NCI-H460 (cell line): ENCODE results near the gene L1TD1. TPM values are rescaled to one million over a fixed set of nuclear protein-coding genes. Genes with fewer than 3 reads are reported as not detected.
"Not testable (repeated sequence)": the region's sequence is repeated elsewhere in the genome, so short reads cannot be mapped to it uniquely, and the experiment has no call there.

Source experiments
- DNase-seq: peaks from one replicate; pipeline ENCODE4 v3.0.0-alpha.2; 2016; ENCODE audit warnings: low read depth; ENCODE audit errors: extremely low read depth
- total RNA-seq: library from RNA; depleted of rRNA; stranded (reverse); fragments of >200 nt; shearing (Covaris generic); gene quantifications from 2 replicates; pipeline ENCODE4 v1.2.3, GENCODE V29; 2014; rRNA removed

Gene L1TD1
- total RNA-seq, 1 experiment from 2014 or later = not detected

GRCh38 chr1:62233926-62234450 is 39.3 kb downstream of the L1TD1 start:
- DNase-seq = no peak

GRCh38 chr1:62234688-62235087 is 40.0 kb downstream of the L1TD1 start:
- DNase-seq = no peak

- no peak for DNase-seq
These were observed 40.9 kb downstream of the L1TD1 start for GRCh38 chr1:62235576-62235975.

GRCh38 chr1:62237361-62237760 is 42.7 kb downstream of the L1TD1 start:
- DNase-seq = no peak

- no peak for DNase-seq
These were observed 43.3 kb downstream of the L1TD1 start for GRCh38 chr1:62237950-62238374.

GRCh38 chr1:62238507-62238906 is 43.9 kb downstream of the L1TD1 start:
- no peak for DNase-seq

GRCh38 chr1:62239652-62240403 is 45.2 kb downstream of the L1TD1 start:
- not testable (repeated sequence) for DNase-seq

- no peak for DNase-seq
These were observed 46.2 kb downstream of the L1TD1 start for GRCh38 chr1:62240651-62241370.

GRCh38 chr1:62241371-62242131 is 46.9 kb downstream of the L1TD1 start:
- DNase-seq = no peak

GRCh38 chr1:62244380-62244779 is 49.7 kb downstream of the L1TD1 start:
- DNase-seq = not testable (repeated sequence)

GRCh38 chr1:62245201-62245600 is 50.6 kb downstream of the L1TD1 start:
- no peak for DNase-seq

GRCh38 chr1:62247391-62248168 is 52.9 kb downstream of the L1TD1 start:
- DNase-seq = no peak

GRCh38 chr1:62250126-62250726 is 55.6 kb downstream of the L1TD1 start:
- DNase-seq = no peak

- DNase-seq = no peak
These were observed 64.9 kb downstream of the L1TD1 start for GRCh38 chr1:62259551-62259950.

- no peak for DNase-seq
These were observed 66.0 kb downstream of the L1TD1 start for GRCh38 chr1:62260688-62261087.

Other genes starting within 250 kb of the L1TD1 start
- gene KANK4, start 124.6 kb downstream of the L1TD1 start, total RNA-seq = 0.07 TPM in 1 of 2 replicates, not detected in the other
- 67.6 and 75.2 TPM in 2 replicates for gene USP1, start 242.2 kb downstream of the L1TD1 start, total RNA-seq